Nephron progenitor cell (in vitro differentiated cells): Measurements from ENCODE around the gene KRT40.

ENCODE experiments used
- DNase-seq: peaks from one replicate; pipeline ENCODE4 v3.0.0; 2021
- H3K27ac Mint-ChIP-seq: 2 replicates; pipeline ENCODE4 v1.8.0; 2021; ENCODE audit warnings: mild to moderate bottlenecking, moderate library complexity, mixed read lengths
- H3K27me3 Mint-ChIP-seq: 2 replicates; pipeline ENCODE4 v1.8.0; 2021; ENCODE audit warnings: mild to moderate bottlenecking, low read depth, mixed read lengths; ENCODE audit not compliant: poor library complexity
- H3K36me3 Mint-ChIP-seq: 2 replicates; pipeline ENCODE4 v1.8.0; 2021; ENCODE audit warnings: low read depth, mixed read lengths
- H3K4me1 Mint-ChIP-seq: 2 replicates; pipeline ENCODE4 v1.8.0; 2021; ENCODE audit warnings: mixed read lengths
- H3K4me3 Mint-ChIP-seq: 2 replicates; pipeline ENCODE4 v1.8.0; 2021; ENCODE audit warnings: mild to moderate bottlenecking, moderate library complexity, mixed read lengths
- H3K9me3 Mint-ChIP-seq: 2 replicates; pipeline ENCODE4 v1.8.0; 2021; ENCODE audit warnings: mild to moderate bottlenecking, moderate library complexity, mixed read lengths
- TF ChIP-seq, protein P1 (sequence below): fragments of 200-600 bp; sonication (generic); IDR thresholded peaks from 2 replicates; pipeline ENCODE4 v1.5.0; 2021; ENCODE audit warnings: antibody characterized with exemption

KRT40 gene

DNA sequence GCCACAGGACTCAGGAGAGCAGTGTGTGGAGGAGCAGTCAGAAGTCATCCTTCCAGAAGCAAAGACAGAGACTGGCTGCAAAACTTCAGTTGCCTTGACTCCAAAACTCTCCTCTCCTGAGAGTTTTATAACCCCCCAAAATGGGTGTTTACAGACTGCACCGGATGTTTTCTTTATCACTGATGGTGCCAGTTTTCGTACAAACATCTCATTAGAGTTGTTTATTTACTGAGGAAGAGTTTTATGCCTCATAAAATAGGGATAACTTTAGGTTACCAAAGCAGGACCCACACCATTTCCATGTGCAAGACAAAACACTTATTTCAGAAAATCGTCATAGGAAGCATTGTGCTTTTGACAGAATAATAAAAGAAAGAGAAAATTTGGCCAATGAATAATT, at the start of gene KRT40:
TSS of gene KRT40 (minus strand) at position 101 of the 400 bp plus-strand sequence. CDS start at position 48, 53 bp downstream.
- Mint-ChIP-seq H3K27me3 (peaks cover 6% of the 10 kb centered on the region), H3K9me3 (peaks cover 6% of the 10 kb centered on the region), H3K36me3 (no peaks in the 10 kb centered on the region), H3K4me1 (peaks cover 52% of the 10 kb centered on the region), H3K4me3 (no peak within 1 kb of the TSS), H3K27ac (no peak within 1 kb of the TSS)
- DNase-seq, result no peak
- TF ChIP-seq, protein P1, sequence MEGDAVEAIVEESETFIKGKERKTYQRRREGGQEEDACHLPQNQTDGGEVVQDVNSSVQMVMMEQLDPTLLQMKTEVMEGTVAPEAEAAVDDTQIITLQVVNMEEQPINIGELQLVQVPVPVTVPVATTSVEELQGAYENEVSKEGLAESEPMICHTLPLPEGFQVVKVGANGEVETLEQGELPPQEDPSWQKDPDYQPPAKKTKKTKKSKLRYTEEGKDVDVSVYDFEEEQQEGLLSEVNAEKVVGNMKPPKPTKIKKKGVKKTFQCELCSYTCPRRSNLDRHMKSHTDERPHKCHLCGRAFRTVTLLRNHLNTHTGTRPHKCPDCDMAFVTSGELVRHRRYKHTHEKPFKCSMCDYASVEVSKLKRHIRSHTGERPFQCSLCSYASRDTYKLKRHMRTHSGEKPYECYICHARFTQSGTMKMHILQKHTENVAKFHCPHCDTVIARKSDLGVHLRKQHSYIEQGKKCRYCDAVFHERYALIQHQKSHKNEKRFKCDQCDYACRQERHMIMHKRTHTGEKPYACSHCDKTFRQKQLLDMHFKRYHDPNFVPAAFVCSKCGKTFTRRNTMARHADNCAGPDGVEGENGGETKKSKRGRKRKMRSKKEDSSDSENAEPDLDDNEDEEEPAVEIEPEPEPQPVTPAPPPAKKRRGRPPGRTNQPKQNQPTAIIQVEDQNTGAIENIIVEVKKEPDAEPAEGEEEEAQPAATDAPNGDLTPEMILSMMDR, result no peak

DNA sequence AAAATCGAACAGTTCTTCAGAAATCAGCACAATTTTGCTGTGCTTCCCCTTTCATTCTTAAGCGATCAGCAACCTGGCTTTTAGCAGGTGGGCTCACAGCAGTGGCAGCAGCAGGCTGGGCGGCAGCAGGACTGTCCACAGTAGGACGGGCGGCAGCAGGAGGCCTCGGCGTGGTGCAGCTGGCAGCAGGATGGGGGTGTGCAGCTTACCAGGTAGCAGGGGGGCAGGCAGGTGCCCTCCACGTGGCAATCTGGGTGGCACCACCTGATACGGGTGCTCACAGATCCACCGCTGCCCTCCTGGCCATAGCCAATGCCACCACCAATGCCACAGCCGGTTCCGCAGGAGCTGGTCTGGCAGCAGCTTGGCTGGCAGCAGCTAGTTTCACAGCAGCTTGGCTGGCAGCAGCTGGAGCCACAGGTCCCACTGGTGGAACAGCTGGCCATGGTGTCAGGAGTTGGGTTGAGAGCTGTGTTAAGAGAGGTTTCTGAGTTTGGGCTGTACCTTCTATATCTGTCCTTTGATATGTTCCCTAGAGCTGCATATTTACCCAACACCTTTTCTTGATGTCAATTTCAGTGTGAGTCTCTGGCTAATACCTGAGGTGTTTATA, 45.6 kb upstream of the KRT40 start, which contains the start of gene KRTAP1-4:
TSS of gene KRTAP1-4 (minus strand) at position 563 of the 613 bp plus-strand sequence. CDS start at position 446, 117 bp downstream.
- Mint-ChIP-seq H3K9me3 (no peaks in the 10 kb centered on the region), H3K4me3 (no peak within 1 kb of the TSS), H3K4me1 (no peaks in the 10 kb centered on the region)

DNA sequence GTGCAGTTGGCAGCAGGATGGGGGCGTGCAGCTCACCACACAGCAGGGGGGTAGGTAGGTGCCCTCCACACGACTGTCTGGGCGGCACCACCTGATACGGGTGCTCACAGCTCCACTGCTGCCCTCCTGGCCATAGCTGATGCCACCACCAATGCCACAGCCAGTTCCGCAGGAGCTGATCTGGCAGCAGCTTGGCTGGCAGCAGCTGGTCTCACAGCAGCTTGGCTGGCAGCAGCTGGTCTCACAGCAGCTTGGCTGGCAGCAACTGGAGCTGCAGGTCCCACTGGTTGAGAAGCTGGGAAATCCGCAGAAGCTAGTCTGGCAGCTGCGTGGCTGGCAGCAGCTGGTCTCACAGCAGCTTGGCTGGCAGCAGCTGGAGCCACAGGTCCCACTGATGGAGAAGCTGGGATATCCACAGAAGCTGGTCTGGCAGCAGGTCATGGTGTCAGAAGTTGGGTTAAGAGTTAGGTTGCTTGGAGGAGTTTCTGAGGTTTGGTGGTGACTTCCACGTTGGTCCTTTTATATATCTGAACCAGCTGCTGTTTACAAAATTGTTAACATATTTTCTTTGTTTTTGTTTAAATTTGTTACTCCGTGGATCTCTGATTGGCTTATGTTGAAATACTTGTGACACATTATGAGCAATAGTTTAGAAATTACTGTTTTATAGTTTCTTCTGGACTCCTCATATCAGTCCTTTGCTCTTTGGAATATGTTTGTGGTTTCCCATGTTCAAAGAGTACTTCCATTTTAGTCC, 42.8 kb upstream of the KRT40 start, which contains the start of gene KRTAP1-5:
TSS of gene KRTAP1-5 (minus strand) at position 494 of the 757 bp plus-strand sequence. CDS start at position 441, 53 bp downstream.
- DNase-seq, result no peak

More for the DNA sequence above, 45.6 kb upstream of the KRT40 start, which contains the start of gene KRTAP1-4:
- no peak for DNase-seq
- Mint-ChIP-seq H3K27ac (no peak within 1 kb of the TSS), H3K27me3 (peaks cover 4% of the 10 kb centered on the region), H3K36me3 (no peaks in the 10 kb centered on the region)
- TF ChIP-seq, protein P1, result no peak

DNA sequence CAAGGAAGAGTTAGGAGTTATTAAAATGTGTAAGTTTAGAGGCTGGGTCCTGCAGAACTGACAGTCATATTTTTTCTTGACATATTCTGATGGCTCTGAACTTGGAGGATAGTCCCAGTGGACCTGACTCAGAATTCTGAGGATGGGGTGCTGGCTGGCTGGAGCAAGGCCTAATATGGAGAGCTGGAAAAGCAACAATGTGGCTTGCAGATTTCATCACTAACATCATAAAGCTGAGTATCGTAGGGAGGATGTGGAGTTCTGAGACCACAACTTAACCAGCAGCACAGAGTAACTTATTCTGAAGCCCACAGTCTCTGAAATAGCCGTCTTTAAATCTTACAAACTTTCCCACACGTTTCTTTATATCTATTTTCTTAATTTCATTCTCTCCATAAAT, 40.6 kb upstream of the KRT40 start:
- TF ChIP-seq, protein P1, result no peak
- no peak overlapping the region for H3K4me3 Mint-ChIP-seq
- no peaks in the 10 kb centered on the region for H3K36me3 Mint-ChIP-seq
- H3K27ac Mint-ChIP-seq, result no peak overlapping the region
- peaks cover 4% of the 10 kb centered on the region for H3K27me3 Mint-ChIP-seq
- no peaks in the 10 kb centered on the region for H3K4me1 Mint-ChIP-seq
- no peak for DNase-seq
- peaks cover 5% of the 10 kb centered on the region for H3K9me3 Mint-ChIP-seq

More for the DNA sequence above, 42.8 kb upstream of the KRT40 start, which contains the start of gene KRTAP1-5:
- no peaks in the 10 kb centered on the region for H3K4me1 Mint-ChIP-seq
- H3K27me3 Mint-ChIP-seq, result peaks cover 4% of the 10 kb centered on the region
- H3K9me3 Mint-ChIP-seq, result peaks cover 5% of the 10 kb centered on the region
- no peaks in the 10 kb centered on the region for H3K36me3 Mint-ChIP-seq
- no peak within 1 kb of the TSS for H3K4me3 Mint-ChIP-seq
- TF ChIP-seq, protein P1, result no peak
- no peak within 1 kb of the TSS for H3K27ac Mint-ChIP-seq

DNA sequence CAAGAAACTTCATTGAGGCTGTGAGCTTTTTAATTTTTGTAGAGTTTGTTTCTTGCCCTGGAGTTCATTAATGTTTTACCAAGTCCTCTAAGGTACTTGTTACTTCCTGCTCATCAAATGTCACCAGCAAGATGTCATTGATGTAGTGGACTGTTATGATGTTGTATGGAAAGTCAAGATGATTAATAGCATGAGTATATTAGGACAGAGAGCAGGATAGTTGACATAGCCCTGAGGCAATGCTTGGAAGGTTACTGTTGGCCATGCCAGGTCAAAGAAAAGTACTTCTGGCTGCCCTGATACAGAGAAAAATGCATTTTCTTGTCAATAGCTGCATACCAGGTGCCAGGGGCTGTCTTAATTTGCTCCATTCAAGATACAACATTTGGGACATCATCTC, 36.2 kb upstream of the KRT40 start:
- Mint-ChIP-seq H3K4me3 (no peak overlapping the region), H3K4me1 (no peaks in the 10 kb centered on the region), H3K27me3 (no peaks in the 10 kb centered on the region), H3K27ac (no peak overlapping the region), H3K9me3 (peaks cover 5% of the 10 kb centered on the region), H3K36me3 (no peaks in the 10 kb centered on the region)
- no peak for DNase-seq
- TF ChIP-seq, protein P1, result no peak
